Mammary epithelial cell (primary cell): ENCODE results near the gene LYRM4.

ENCODE experiments used
- EZH2 ChIP-seq: IDR thresholded peaks from 2 replicates; pipeline ENCODE4 v1.6.1; 2012; ENCODE audit warnings: low read length, inconsistent platforms, borderline replicate concordance
- TF ChIP-seq, protein P1 (sequence below), 2 donors: IDR thresholded peaks in 1 of 2; conservative IDR thresholded peaks in 1 of 2; 2 replicates each; pipeline ENCODE4 v1.5.1; 2011 to 2012; ENCODE audit warnings: inconsistent platforms in 2 of 2, low read length in 2 of 2, mild to moderate bottlenecking in 2 of 2, control low read depth in 1 of 2, low read depth in 1 of 2; ENCODE audit not compliant: insufficient read depth in 1 of 2; ENCODE audit errors: extremely low read depth in 1 of 2

DNA sequence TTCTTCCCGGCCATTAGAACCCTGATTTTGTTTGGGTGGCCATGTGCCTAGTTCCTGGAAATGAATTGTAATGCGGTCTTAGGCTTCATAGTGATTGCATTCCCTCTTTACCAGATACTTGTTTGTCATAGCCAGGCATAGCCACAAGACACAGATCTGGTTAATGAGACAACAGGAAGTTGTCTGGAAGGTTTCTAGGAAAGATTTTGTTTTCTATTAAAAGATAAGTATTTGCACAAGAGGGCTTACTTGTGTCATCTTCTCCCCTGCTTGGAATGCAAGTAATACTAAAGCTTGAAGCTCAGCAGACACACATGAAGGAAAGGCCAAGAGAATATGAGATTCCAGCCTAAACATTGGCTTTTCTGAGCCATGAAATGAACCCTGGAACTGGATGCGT, 13.5 kb upstream of the LYRM4 start:
- TF ChIP-seq, protein P1, sequence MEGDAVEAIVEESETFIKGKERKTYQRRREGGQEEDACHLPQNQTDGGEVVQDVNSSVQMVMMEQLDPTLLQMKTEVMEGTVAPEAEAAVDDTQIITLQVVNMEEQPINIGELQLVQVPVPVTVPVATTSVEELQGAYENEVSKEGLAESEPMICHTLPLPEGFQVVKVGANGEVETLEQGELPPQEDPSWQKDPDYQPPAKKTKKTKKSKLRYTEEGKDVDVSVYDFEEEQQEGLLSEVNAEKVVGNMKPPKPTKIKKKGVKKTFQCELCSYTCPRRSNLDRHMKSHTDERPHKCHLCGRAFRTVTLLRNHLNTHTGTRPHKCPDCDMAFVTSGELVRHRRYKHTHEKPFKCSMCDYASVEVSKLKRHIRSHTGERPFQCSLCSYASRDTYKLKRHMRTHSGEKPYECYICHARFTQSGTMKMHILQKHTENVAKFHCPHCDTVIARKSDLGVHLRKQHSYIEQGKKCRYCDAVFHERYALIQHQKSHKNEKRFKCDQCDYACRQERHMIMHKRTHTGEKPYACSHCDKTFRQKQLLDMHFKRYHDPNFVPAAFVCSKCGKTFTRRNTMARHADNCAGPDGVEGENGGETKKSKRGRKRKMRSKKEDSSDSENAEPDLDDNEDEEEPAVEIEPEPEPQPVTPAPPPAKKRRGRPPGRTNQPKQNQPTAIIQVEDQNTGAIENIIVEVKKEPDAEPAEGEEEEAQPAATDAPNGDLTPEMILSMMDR (conservative IDR thresholded peaks at IDR 0.05 in 1 of 2, IDR thresholded peaks at IDR 0.05 in 1 of 2; ENCODE audit: extremely low read depth in 1 of 2, insufficient read depth in 1 of 2, low read depth in 1 of 2, low read length in 2 of 2), result no peak
- no peak for TF ChIP-seq EZH2
